GM18861 (cell line): ENCODE results near the gene CCDC146.
"Not testable (repeated sequence)": the region's sequence is repeated elsewhere in the genome, so short reads cannot be mapped to it uniquely, and the experiment has no call there.

Experiments used
- ATAC-seq: cut with Tn5 transposase; IDR thresholded peaks from one replicate; pipeline ENCODE4 v1.9.1; 2021; ENCODE audit not compliant: unreplicated experiment

CCDC146 gene

GRCh38 chr7:77152232-77152631 is 29.8 kb downstream of the CCDC146 start:
- ATAC-seq: not testable (repeated sequence)

- peak; percentile 39 for ATAC-seq
Measured at GRCh38 chr7:77154917-77155464, 32.6 kb downstream of the CCDC146 start.

DNA sequence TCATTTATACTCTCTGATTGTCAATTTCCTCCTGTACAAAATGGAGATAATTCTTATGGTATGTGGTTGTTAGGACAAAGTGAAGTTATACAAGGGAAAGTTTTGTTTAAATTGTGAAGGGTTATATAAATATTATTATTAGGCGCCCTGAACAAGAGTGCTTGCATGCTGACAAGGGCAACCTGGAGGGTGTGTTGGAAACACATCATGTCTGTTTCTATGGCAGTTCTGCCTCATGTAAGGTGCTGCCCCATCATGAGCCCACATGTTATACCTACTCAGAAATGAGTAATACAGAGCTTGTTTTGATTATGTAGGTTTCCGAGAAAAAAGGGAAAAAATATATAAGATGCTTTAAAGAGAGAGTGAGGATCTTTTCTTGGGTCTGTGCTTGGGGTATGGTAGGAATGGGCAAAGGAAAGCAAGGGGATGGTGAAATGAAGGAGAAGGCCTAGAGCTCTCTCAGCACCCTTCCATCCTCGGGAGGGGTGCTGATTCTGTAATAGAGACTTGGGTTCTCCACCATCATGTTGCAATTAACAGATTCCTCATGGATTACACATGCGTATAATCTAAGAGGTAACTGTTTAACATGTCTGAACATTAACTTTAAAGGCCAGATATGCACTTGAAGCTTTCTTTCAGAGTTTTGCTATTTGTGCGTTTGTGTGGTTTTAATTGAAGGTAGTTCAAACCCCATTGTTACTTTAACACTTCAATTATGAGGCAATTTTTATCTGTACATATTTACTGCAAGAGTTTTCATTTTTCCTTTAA is 33.4 kb downstream of the CCDC146 start:
- ATAC-seq: not testable (repeated sequence)

DNA sequence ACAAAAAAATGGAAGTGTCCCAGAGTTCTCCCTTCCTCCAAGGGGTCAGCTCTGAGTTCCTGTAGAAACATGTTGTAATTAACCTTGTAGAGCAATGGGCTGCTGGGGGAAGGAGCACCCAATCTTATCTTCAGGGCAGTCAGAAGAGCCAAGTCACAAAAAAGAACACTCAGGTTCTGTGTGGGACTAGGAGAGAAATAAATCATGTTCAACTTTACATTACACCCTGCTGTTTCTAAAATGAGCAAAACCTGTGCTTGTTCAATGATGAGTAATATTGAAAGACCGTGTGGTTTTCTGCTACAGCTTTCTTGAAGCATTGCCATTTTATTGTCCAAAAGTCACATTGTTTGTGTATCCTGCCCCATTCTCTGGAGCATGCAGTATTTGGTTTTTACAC is 34.6 kb downstream of the CCDC146 start:
- ATAC-seq: peak; percentile 78

GRCh38 chr7:77157446-77157845 is 35.0 kb downstream of the CCDC146 start:
- ATAC-seq: peak; percentile 58

DNA sequence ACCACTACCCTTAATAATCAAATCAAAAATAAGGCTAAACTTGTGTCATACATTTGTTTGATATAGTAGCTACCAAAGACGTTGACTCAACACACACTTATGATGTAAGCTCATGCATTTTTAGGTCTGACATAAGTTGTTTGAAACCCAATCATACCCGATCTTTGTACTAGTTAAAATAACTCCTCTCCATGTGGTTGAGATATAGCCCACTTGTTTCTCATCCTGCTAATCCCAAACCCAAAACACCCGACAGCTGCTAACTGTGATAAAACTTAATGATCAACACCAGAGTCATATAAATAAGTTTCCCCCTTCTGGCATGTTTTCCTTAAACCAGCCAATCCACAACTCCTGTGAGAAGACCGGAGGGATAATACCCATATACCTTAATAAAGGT is 48.7 kb downstream of the CCDC146 start:
- not testable (repeated sequence) for ATAC-seq

DNA sequence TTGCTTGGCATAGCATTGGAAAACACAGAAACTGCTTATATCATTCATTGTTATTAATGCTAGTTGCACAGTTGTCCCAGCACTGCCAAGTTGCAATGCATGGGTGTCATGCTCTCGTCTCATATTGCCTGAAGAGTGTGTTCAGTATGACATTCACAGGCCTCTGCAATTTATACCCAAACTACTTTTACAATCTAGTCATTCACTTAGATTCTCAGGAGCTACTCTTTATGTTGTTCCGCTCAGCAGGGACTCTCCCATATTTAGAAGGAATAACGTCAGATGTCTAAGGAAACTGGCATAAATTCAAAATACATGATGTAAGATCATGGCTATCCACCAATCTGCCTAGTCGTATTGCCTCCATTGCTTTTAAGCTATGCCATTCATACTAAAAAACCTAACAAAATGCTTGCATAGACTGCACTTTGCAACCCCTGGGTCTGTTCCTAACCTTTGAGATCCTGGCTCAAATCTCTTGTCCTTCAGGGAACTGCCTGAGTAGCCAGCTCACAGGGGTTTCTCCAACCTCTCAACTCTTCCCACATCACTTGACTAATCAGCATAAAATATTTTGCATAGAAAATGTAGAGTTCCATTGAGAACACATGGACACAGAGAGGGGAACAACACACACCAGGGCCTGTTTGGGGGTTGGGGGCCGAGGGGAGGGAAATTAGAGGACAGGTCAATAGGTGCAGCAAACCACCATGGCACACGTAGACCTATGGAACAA is 50.2 kb downstream of the CCDC146 start:
- not testable (repeated sequence) for ATAC-seq

GRCh38 chr7:77174418-77174817 is 52.0 kb downstream of the CCDC146 start:
- not testable (repeated sequence) for ATAC-seq

DNA sequence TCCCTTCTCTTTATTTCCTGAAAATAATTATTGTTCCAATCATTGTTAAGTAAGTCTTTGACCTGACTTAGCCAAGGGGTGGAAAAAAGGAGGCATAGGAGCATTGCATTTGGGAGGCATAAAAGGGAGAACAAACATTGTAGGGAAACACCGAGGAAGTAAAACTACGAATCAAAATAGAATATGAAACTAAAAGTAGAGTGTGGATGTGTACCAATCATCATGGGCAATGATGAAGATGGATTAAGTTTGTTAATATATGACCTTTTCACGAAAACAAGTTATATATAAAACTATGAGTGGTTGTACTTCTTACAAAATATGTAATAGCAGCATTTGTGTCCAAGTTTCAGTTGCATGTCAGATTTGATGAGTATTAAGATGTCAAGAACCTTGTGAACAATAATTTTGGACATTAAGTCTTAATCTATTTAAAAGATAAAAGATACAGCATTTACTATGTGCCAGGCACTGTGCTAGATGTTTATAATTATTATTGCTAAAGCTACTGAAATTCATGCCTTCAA is 52.9 kb downstream of the CCDC146 start:
- peak; percentile 79 for ATAC-seq

DNA sequence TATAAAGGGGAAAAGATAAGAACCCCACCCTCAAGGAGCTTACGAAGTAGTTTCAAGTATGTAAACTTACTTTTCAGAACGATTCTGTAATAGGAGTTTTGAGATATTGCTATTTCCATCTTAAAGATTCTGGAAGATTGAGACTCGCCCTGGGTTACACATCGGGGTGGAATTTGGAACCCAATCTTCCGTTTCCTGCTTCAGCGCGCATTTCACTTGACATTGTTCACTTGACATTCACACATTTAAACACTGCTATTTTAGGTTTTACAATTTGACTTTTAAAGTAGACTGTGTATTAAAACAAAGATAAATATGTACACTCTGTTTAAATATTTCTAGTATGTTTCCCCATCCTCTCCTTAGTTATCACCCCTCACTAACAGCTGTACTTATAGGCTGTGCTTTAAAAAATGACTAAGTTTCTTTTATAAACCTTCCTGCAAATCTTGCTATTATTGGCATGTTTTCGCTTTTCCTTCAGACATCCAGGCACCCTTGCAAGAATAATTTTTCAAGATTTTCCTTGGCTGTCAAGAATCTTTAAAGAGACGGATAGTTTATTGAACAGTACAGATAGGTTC is 55.0 kb downstream of the CCDC146 start:
- not testable (repeated sequence) for ATAC-seq

- not testable (repeated sequence) for ATAC-seq
Measured at GRCh38 chr7:77178024-77178423, 55.6 kb downstream of the CCDC146 start.

DNA sequence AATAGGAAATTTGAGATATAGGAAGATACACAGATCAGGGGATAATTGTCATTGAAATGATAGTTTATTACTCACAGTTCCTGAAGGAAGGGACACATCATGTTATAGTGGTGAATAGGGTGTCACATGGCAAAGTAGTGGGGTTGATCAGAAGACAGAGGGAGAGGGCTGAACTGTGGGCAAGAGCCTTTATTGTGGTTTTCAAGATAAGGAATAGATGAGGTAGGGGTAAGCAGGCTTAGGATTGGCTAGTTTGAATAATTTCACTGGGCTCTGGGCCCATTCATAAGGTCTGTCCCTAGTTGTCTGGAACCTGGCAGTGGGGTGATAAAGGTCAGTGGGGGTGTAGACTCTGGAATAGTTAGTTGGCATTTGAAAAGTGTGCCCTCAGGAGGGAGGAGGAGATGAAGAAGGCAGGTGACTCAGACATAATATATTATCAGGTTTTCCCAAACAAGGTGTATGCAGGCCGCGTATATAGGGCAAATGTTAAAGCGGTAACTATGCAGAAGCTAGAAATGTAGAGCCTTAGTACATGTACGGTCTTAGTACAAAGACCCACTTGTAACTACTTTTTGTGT is 58.7 kb downstream of the CCDC146 start:
- no peak for ATAC-seq

DNA sequence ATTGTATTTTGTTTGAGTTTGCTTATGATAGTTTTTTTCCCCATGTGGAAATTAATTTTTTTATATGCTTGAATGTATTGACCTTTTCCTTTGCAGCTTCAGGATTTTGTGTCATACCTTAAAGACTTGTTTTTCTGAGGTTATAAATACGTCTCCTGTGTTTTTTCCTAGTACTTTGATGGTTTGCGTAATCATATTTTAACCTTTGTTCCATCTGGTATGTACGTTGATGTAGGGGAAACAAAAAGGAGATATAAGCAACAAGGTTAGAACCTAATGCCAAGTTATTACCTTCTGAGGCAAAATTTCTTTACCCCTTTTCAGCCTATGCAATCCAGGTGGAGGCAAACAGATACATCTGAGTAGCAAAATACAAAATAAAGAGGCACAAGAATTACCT is 59.3 kb downstream of the CCDC146 start:
- ATAC-seq: no peak

DNA sequence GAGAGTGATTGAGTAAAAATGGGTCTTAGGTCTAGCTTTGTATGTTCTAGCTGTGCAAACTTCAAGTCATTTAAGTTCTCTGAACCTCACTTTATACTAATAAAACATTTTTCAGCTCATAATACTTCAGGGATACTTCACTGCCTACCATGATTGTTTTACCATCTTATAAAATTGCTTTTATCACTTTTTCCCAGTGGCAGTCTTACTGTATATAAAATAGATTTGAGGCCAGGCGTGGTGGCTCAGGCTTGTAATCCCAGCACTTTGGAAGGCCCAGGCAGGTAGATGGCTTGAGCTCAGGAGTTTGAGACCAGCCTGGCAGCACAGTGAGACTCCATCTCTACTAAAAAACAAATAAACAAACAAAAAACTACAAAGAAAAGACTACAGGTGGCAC is 59.8 kb downstream of the CCDC146 start:
- no peak for ATAC-seq

GRCh38 chr7:77184463-77184862 is 62.0 kb downstream of the CCDC146 start:
- ATAC-seq: no peak

- no peak for ATAC-seq
Measured at GRCh38 chr7:77184990-77185389, 62.6 kb downstream of the CCDC146 start.

DNA sequence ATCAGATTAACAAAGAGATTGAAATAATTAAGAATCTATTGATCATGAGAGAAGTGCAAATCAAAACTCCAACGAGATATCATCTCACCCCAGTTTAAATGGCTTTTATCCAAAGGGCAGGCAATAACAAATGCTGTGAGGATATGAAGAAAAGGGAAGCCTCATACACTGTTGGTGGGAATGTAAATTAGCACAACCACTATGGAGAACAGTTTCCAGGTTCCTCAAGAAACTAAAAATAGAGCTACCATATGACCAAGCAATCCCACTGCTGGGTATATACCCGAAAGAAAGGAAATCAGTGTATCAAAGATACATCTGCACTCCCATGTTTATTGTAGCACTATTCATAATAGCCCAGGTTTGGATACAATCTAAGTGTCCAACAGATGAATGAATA is 63.5 kb downstream of the CCDC146 start:
- no peak for ATAC-seq

GRCh38 chr7:77188731-77189437 is 66.5 kb downstream of the CCDC146 start:
- ATAC-seq: no peak

- ATAC-seq: no peak
Measured at GRCh38 chr7:77197141-77197540, 74.7 kb downstream of the CCDC146 start.
